HAP-1 (cell line): ENCODE measurements around the gene CYSRT1.

Experiments
- DNase-seq, 2 experiments: peaks; one replicate each; pipeline ENCODE4 v3.0.0-alpha.2; 2016 to 2020; ENCODE audit warnings: low spot score in 2 of 2
- H3K27me3 ChIP-seq: fragments of 250-450 bp; sonication (Bioruptor Pico); 2 replicates; pipeline ENCODE4 v1.5.1; 2020; ENCODE audit warnings: low read depth, mild to moderate bottlenecking, moderate library complexity
- H3K36me3 ChIP-seq: fragments of 250-450 bp; sonication (Bioruptor Pico); replicated peaks from 2 replicates; pipeline ENCODE4 v1.5.1; 2020; ENCODE audit warnings: mild to moderate bottlenecking
- H3K4me1 ChIP-seq: fragments of 250-450 bp; sonication (Bioruptor Pico); 2 replicates; pipeline ENCODE4 v1.5.1; 2020; ENCODE audit warnings: mild to moderate bottlenecking
- H3K4me3 ChIP-seq: fragments of 250-450 bp; sonication (Bioruptor Pico); 2 replicates; pipeline ENCODE4 v1.5.1; 2020; ENCODE audit warnings: mild to moderate bottlenecking, moderate library complexity
- H3K9me3 ChIP-seq: fragments of 250-450 bp; sonication (Bioruptor Pico); 2 replicates; pipeline ENCODE4 v1.5.1; 2020; ENCODE audit warnings: mild to moderate bottlenecking, moderate library complexity
- in situ Hi-C: fragments of 300-500 bp; cut with MboI; formaldehyde crosslinking; loops from 3 replicates; pipeline ENCODE4 v1.14.3; 2020; ENCODE audit warnings: low sequenced_read_pairs, inconsistent platforms, mixed read lengths

Gene CYSRT1

GRCh38 chr9:137224830-137225694 lies at the start of gene CYSRT1:
TSS of gene CYSRT1 (plus strand) at chr9:137225174. CDS start at chr9:137225622, 448 bp downstream.
- Histone ChIP-seq H3K9me3 (no peaks in the 10 kb centered on the region), H3K36me3 (no peaks in the 10 kb centered on the region), H3K4me1 (peaks cover 11% of the 10 kb centered on the region), H3K4me3 (peak within 1 kb of the TSS; percentile 84), H3K27me3 (no peaks in the 10 kb centered on the region)
- no peak for DNase-seq
- in situ Hi-C loops, result loop anchor here (5.0 to 25.0 kb wide), 2 partner anchors 103 to 438 kb away; partner anchors contain the start of genes CCDC183 and TMEM141

DNA sequence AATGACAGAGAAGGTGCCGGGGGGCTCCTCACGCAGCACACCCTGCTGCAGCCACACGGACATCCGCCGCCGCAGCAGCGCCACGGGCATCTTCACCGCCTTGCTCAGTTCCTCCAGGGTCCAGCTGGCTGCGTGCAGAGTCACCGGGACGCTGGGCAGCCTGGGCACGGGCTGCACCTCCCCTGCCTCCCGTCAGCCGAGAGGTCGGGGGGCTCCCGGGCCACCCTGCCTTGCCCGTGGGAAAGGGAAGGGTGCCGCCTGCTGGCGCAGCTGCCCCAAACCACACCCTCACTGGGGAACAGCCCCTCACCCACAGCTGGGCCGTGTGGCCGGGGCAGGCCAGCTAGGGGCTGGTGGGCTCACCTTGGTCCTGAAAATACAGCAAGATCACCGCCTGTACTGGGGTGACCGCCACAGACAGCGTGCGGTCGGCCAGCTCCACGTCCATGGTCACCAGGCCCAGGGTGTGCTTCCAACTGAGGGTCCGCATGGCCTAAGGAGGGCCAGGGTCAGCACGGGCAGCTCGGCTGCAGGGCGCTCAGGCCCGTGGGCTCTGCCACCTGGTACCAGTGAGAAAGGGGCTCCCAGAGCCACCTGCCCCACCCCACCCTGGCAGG lies 49.5 kb upstream of the CYSRT1 start:
- Histone ChIP-seq H3K4me1 (no peaks in the 10 kb centered on the region), H3K9me3 (no peaks in the 10 kb centered on the region), H3K27me3 (no peaks in the 10 kb centered on the region), H3K4me3 (no peak overlapping the region), H3K36me3 (peaks cover 10% of the 10 kb centered on the region)
- in situ Hi-C loops, result no loop called here
- DNase-seq, result no peak

GRCh38 chr9:137176302-137177182 lies 48.4 kb upstream of the CYSRT1 start:
- H3K4me1 ChIP-seq, result no peaks in the 10 kb centered on the region
- H3K9me3 ChIP-seq, result no peaks in the 10 kb centered on the region
- peak; percentile 33 to 60 for DNase-seq
- peaks cover 19% of the 10 kb centered on the region for H3K36me3 ChIP-seq
- H3K4me3 ChIP-seq, result no peak overlapping the region
- no peaks in the 10 kb centered on the region for H3K27me3 ChIP-seq
- in situ Hi-C loops, result no loop called here

DNA sequence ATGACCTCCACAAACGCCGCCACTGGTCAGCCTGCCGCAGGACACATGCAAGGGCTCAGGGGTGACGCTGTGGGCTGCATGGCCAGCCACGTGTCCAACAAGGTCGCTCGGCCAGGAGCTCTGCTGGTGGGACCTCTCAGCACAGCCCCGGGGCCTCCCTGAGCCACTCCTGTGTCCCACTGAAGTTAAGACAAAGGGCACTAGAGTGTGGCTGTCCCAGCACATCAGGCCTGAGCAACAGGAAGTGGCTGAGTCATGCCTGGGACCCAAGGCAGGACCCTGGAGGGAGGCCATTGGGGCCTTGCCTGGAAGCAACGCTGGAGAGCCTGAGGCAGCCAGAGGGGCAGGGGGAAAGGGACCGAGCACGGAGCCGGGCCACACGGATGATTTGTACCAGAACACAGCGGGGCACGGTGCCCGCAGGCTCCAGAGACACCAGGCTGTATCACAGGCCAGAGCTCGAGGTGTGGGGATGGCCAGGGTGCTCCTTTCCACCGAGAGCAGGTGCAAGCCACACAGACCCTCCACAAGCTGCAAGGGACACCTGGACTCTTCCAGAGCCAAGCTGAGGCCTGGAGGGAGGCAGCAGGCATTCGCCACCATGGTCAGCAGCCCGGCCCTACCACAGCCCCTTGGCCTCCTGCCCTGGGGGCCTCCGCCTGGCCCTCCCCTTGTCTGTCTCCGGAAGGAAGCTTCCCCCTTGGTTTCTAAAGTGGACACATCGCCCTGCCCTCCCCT lies 46.6 kb upstream of the CYSRT1 start:
- DNase-seq, result no peak
- Histone ChIP-seq H3K4me3 (no peak overlapping the region), H3K27me3 (no peaks in the 10 kb centered on the region), H3K36me3 (peaks cover 32% of the 10 kb centered on the region), H3K9me3 (no peaks in the 10 kb centered on the region), H3K4me1 (no peaks in the 10 kb centered on the region)
- in situ Hi-C loops, result no loop called here

- Histone ChIP-seq H3K9me3 (no peaks in the 10 kb centered on the region), H3K4me1 (no peaks in the 10 kb centered on the region), H3K36me3 (peaks cover 36% of the 10 kb centered on the region), H3K27me3 (no peaks in the 10 kb centered on the region), H3K4me3 (no peak overlapping the region)
- in situ Hi-C loops, result no loop called here
- DNase-seq, result no peak
These were observed 45.9 kb upstream of the CYSRT1 start for GRCh38 chr9:137178939-137179630.

DNA sequence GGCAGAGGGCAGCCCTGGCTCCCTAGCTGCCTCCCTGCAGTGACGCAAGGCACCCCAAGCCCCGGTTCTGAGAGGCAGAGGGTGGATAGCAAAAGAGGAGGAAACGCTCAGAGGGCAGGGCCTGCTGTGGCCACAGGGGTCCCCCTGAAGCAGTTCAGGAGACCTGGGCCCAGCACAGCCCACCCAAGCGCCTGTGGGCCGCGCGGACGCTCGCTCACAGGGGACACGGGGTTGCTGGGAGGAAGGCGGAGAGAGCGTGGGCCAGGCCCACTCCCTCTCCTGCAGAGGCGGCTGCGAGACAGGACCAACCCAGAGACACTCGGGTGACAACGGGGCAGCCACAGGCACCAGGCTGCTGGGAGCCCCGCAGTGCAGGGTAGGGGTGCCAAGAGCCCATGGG lies 45.2 kb upstream of the CYSRT1 start:
- Histone ChIP-seq H3K9me3 (no peaks in the 10 kb centered on the region), H3K36me3 (peaks cover 36% of the 10 kb centered on the region), H3K4me1 (no peaks in the 10 kb centered on the region), H3K27me3 (no peaks in the 10 kb centered on the region), H3K4me3 (no peak overlapping the region)
- DNase-seq, result no peak
- in situ Hi-C loops, result no loop called here

- Histone ChIP-seq H3K27me3 (no peaks in the 10 kb centered on the region), H3K4me1 (no peaks in the 10 kb centered on the region), H3K36me3 (peaks cover 40% of the 10 kb centered on the region), H3K4me3 (no peak overlapping the region), H3K9me3 (no peaks in the 10 kb centered on the region)
- no peak for DNase-seq
- in situ Hi-C loops, result no loop called here
These were observed 44.5 kb upstream of the CYSRT1 start for GRCh38 chr9:137180491-137180890.

GRCh38 chr9:137181680-137182079 lies 43.3 kb upstream of the CYSRT1 start:
- Histone ChIP-seq H3K4me3 (no peak overlapping the region), H3K36me3 (peaks cover 50% of the 10 kb centered on the region), H3K27me3 (no peaks in the 10 kb centered on the region), H3K4me1 (peaks cover under 1% of the 10 kb centered on the region; the same call in 1 of the 2 replicates), H3K9me3 (no peaks in the 10 kb centered on the region)
- no peak for DNase-seq
- in situ Hi-C loops, result no loop called here

- no peak overlapping the region for H3K4me3 ChIP-seq
- H3K27me3 ChIP-seq, result no peaks in the 10 kb centered on the region
- H3K9me3 ChIP-seq, result no peaks in the 10 kb centered on the region
- in situ Hi-C loops, result no loop called here
- peaks cover 11% of the 10 kb centered on the region for H3K4me1 ChIP-seq
- DNase-seq, result no peak
- H3K36me3 ChIP-seq, result peaks cover 50% of the 10 kb centered on the region
These were observed 42.1 kb upstream of the CYSRT1 start for GRCh38 chr9:137182836-137183235.

GRCh38 chr9:137183980-137184595 lies 40.9 kb upstream of the CYSRT1 start:
- H3K27me3 ChIP-seq, result no peaks in the 10 kb centered on the region
- H3K4me3 ChIP-seq, result no peak overlapping the region
- in situ Hi-C loops, result no loop called here
- H3K4me1 ChIP-seq, result peaks cover 11% of the 10 kb centered on the region
- peaks cover 54% of the 10 kb centered on the region for H3K36me3 ChIP-seq
- no peak for DNase-seq
- no peaks in the 10 kb centered on the region for H3K9me3 ChIP-seq

DNA sequence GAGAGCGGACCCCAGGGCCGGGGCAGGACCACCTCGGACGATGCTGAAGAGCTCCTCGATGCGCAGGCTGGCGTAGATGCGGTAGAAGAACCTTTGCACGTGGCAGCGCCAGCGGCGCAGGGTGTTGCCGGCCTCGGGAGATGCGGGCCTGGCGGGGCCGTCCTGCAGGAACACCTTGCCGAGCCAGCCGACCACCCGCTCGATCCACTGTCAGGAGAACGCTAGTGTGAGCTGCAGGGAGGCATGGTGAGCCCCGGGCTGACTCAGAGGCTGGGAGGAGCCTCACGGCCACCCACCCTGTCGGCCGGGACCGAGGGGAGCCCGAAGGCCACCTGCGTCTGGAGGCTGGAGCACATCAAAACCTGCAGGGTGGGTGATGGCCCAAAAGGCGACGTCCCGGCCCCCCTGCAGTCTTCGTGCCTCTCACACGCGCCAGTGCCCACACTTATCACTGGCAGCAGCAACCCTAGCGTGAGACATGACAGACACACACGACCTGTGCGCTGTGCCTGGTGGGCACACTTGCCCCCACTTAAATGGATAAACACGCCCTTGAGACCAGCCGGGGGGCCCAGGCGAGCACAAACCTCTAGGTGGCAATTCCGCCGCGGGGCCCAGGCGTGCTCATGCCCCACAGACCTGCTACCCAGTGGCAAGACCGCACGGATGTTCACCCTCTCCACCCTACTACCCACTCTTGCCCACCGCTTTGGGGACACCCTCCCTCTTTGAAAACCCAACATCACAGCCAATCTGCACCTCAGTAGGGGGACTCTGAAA lies 39.9 kb upstream of the CYSRT1 start:
- H3K36me3 ChIP-seq, result peaks cover 54% of the 10 kb centered on the region
- DNase-seq, result no peak
- no peaks in the 10 kb centered on the region for H3K27me3 ChIP-seq
- H3K4me1 ChIP-seq, result peaks cover 18% of the 10 kb centered on the region
- no peaks in the 10 kb centered on the region for H3K9me3 ChIP-seq
- in situ Hi-C loops, result no loop called here
- no peak overlapping the region for H3K4me3 ChIP-seq

DNA sequence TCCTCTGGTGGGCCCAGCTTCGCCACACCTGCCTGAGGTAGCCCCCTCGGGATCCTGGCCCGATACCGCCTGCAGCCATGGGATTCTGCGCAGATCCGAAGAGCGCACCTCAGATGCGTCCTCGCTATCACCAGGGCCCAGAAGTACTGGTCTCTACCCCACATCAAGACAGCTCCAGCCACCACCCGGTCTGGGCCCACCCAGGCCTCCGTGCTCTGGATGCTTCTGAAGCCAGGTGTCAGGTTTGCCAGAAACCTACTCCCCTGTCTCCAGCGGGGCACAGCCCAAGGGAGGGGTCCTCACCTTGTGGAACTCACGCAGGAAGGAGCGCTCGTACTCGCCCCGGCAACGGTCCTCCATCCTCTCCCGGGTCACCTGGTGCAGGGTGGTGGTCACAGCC lies 39.1 kb upstream of the CYSRT1 start:
- DNase-seq, result no peak
- Histone ChIP-seq H3K9me3 (no peaks in the 10 kb centered on the region), H3K36me3 (peaks cover 54% of the 10 kb centered on the region), H3K27me3 (no peaks in the 10 kb centered on the region), H3K4me3 (no peak overlapping the region), H3K4me1 (peaks cover 18% of the 10 kb centered on the region)
- in situ Hi-C loops, result no loop called here
